ENCODE results near the gene PLA2G3.
"Not testable (repeated sequence)": the region's sequence is repeated elsewhere in the genome, so short reads cannot be mapped to it uniquely, and the experiment has no call there.

Gene PLA2G3

GRCh38 chr22:31122532-31123291 lies 17.6 kb downstream of the PLA2G3 start, which contains the start of gene INPP5J:
Gene INPP5J (plus strand): TSS chr22:31122966. CDS start chr22:31123015, 49 bp downstream.
- no peak for DNase-seq

- no peak for DNase-seq
Measured at GRCh38 chr22:31122196-31122531, 18.1 kb downstream of the PLA2G3 start.

DNA sequence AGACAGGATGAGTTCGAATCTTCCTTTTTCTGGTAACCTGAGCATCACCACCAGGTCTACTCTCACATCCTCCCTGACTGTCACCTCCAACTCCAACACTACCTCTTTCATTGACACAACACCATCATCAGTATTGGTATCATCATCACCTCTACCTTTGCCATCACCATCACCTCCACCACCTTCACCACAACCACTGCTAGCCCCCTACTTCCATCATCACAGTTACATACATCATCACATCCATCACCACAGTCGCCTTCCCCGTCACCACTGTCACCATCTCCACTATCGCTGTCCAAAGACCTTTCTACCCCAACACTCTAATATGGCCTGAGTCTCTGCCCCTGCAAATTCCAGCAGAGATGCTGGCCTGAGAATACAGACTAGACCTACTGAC lies 18.9 kb downstream of the PLA2G3 start:
- DNase-seq: no peak

DNA sequence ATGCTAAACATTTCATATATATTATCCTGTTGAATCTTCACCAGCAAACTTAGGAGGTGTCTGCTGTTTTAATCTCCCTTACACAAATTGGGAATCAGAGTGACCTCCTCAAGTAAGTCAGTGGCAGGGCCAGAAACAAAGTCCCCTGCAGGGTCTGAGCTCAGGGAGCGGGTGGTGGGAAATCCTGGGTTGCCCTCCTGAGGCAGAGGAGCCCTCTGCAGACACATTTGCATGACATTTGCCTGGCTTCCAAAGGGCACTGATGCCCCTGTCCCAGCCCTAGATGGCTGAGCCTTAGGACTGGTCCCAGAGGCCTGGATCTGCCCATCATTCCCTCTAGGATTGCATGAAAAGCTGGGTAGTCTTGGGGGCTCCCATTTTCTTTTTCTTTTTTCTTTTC lies 19.7 kb downstream of the PLA2G3 start:
- no peak for DNase-seq

DNA sequence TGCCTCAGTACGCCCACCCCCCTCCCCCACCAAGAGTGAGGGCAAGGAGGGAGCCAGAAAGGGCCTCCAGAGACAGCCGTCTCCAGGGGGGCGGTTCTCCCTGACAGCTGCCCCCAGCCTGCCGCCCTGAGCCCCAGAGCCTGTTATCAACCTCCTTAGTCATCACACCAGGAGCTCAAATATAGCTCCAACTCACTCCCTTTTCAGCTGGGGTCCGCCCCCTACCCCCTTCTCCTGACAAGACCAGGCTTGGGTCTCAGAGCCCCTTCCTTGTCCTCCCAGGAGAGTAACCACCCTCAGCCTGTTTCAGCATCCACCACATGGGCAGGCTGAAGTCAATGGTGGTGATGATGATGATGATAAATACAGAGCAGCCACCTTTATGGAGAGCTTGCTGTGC lies 20.1 kb downstream of the PLA2G3 start:
- DNase-seq: no peak

DNA sequence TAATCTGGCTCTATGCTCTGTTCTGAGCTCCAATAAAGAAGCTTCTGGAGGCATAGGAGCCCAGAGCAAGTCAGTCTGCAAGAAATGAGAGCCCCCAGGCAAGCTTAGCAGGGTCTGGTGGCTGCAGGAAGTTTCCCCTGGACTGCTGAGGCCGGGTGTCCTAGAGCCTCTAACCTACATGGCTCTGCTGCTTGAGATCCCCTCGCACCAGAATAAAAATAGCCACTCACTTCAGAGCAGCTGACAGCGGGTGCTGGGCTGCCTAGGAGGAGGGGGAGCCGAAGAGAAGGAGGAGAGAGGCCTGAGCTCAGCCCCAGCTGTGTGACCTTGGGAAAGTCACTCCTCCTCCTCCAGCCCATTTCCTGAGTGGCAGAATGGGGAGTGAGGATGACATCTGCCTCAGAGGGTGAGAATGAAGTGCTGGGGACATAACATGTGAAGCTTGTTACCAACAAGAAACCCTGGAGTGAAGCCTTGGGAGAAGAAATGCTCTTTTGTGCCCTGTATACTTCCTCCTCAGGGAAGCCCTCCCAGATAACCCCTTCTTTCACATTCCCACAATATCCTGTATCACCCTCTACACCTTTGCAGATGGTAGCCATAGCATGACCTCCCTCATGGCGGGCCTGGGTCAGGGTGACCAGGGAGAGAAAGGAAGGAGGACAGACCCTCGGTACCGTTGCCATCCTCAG lies 21.1 kb downstream of the PLA2G3 start:
- DNase-seq: peak; percentile 23

- DNase-seq: peak; percentile 6
Measured at GRCh38 chr22:31118046-31118820, 22.1 kb downstream of the PLA2G3 start.

GRCh38 chr22:31112547-31113091 lies 27.7 kb downstream of the PLA2G3 start:
- DNase-seq: not testable (repeated sequence)

DNA sequence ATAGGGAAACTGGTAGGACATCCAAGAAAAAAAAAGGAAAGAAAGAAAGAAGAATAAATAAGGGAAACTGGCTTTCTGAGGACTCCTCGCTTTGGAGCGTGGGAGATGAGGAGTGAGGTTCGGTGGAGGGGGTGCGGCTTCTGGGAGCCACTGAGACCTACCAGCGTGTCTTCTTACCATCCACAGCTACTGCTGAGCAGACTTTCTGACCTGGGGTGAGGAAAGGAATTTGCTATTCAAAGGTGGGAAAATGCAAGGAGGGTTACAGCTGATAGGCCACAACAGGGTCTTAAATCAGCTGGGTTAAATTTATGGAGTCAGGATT lies 32.5 kb downstream of the PLA2G3 start:
- no peak for DNase-seq

DNA sequence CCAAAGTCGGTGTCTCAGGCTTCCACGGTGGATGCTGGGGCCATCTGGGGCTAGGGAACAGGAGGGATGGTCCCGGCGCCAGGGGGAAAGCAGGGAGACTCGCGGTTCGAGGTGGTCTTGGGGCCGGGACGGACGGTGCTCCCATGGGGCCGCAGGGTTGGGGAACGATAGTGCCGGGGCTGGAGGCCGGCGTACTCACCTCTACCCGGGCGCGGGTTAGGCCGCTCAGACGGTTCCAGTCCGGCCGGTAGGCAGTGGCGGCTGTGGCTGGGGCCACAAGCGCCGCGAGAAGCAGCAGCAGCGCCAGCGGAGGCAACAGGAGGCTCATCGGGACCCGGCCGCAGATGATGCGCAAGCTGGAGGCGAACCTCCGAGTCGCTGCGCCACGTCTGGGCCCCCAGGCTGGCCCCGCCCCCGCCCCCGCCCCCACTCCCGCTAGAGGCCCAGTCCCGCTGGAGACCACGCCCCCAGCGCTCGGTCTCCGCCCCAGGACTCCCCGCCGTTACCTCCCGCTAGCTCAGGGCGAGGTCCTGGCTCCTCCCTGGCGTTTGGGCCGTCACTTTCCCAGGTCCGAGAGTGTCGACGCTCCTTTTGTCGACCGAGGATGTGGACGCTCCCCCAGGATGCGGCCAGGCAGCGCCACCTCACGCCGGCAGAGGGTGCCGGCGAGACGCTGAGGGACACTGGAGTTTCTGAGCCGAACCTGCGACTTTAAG lies 33.0 kb downstream of the PLA2G3 start, which contains the start of gene SELENOM:
Gene SELENOM (minus strand): TSS at position 391 of the 716 bp plus-strand sequence. CDS start 63 bp downstream, at position 328.
- DNase-seq: peak; percentile 94

- DNase-seq: no peak
Measured at GRCh38 chr22:31106731-31107177, 33.6 kb downstream of the PLA2G3 start.

- no peak for DNase-seq
Measured at GRCh38 chr22:31106001-31106571, 34.2 kb downstream of the PLA2G3 start.

DNA sequence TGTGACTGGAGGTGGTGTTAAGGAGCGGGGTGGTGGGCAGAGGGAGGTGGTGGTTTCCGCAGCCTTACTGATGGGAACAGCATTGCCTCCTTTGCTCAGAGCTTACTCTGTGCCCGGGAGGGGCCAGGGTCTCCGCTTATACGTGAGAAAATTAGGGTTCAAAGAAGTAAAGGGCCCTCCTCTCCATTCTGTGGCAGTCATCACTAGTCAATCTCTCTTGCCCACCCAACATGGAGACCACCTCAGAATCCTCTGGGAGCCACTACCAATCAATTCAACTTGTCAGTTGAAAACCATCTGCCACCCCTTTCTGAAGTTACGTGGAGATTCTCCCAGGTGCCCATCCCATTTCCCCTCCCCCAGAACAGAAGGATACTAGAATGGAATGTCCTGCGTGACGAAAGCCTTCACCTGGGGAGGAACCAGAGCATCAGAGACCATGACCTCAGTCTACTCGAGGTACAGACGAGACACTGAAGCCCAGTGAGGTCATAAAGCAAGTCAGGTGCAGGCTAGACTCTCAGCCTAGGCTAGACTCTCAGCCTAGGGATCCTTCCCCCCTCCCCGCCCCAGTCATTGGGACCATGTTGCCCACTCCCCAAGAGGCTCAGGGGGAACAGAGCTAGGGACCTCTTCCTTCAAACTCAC lies 34.9 kb downstream of the PLA2G3 start:
- no peak for DNase-seq

DNA sequence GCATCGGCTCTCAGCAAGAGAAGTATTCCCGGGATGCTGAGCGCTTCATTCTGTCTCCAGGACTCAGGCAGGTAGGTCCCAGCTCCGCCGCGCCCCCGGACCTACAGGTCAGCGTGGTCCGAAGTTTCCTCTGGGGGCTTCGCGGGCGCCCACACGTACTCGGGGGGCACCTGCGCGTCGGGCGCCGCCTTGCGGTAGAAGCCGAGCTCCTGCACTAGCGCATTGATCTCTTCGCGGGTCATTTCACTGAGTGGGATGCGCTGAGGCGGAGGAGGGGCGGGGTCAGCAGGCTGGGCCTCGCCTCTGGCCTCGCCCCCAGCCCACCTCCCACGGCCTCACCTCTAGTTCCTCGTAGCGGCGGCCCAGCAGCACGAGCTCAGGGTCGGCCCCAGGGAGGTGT lies 35.4 kb downstream of the PLA2G3 start:
- DNase-seq: no peak

DNA sequence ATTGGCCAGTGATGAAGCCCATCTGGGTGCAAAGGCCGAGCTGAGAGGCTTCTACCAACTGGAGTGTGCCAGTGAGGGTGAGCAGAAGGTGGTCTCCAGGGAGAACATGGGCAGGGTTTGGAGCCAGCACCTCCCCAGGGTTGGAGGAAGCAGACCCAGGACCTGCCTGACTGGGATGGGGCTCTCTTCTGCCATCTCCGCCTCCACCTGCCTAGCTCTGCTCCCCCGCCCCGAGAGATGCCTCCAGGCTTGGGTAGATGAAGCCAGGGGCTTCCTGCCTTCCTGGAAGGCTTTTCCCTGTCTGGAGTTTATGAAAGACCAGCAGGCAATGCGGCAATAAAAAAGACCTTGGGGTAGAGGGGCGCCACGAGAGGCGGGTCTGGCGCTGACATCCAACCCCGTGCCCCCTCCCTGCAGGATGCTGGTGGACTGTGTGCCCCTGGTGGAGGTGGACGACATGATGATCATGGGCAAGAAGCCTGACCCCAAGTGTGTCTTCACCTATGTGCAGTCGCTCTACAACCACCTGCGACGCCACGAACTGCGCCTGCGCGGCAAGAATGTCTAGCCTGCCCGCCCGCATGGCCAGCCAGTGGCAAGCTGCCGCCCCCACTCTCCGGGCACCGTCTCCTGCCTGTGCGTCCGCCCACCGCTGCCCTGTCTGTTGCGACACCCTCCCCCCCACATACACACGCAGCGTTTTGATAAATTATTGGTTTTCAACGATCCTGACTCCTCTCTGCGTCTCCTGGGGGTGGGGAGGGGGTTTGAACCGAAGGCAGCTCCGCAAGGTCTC lies 36.2 kb downstream of the PLA2G3 start:
- no peak for DNase-seq

GRCh38 chr22:31103111-31103510 lies 37.2 kb downstream of the PLA2G3 start:
- DNase-seq: no peak

DNA sequence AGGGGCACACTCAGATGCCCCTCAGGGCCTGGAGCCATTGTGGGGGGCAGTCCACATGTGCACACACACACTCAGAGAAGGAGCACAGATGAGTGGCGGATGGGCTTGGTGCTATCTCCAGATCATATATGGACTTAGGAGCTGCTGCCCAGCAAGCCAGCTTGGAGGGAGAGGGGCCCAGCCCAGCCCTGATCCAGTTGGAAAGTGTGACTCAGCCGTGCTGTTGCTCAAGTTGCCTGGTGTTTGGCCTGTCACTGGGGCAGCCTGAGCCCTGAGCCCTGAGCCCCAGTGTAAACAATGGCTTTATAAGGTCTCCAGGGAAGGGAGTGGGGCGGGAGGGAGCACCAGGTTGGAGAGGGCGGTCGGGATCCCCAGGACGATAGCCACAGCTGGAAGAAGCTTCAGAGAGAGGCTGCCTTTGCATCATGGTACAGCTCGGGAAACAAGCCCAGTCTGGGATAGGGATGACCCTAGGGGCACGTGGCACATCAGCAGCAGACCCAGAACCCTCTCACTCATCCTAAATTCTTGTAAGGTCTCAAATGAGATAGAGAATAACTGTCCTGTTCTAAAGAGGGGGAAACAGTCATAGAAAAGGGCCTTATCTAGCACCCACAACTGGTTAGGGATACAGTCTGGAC lies 37.7 kb downstream of the PLA2G3 start:
- no peak for DNase-seq

DNA sequence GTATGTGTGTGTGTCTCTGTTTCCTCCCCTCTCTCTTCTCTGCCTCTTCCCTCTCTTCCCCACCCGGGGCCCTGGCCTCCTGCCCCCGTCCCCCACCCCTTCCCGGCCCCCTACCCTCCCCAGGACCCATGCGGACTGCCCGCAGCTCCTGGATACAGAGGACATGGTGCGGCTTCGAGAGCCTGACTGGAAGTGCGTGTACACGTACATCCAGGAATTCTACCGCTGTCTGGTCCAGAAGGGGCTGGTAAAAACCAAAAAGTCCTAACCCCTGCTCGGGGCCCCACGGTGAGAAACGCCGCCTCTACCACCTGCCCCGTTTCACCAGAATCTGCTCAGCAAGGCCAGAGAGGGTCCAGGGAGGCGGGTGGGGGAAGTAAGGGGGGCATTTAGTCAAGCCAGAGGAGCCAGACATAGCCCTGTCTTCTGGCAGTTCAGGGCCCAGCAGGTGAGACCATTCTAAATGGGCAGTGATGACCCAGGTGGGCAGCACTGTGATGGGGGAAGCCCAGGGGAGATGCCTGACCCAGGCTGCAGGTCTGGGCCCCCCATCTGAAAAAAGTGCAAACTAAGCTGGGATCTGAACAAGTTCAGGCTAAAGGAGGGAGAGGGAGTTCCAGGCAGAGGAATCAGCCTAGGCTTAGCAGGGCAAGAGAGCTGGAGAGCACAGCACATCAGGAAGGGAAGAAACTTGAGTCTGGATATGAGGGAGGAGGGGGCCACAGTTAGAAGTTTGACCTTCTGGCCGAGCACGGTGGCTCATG lies 39.4 kb downstream of the PLA2G3 start:
- no peak for DNase-seq
